NOMO-1 (cell line): ENCODE results near the gene COL4A2.

Source experiments
- DNase-seq, 2 experiments: peaks; one replicate each; lab custom pipeline; 2025; ENCODE audit not compliant: unreplicated experiment in 2 of 2; lab: John Stamatoyannopoulos, UW

Gene COL4A2

GRCh38 chr13:110289174-110289573, 17.9 kb upstream of the COL4A2 start:
- no peak for DNase-seq

GRCh38 chr13:110289661-110290060, 17.4 kb upstream of the COL4A2 start:
- DNase-seq = no peak

- DNase-seq = no peak
Observed at GRCh38 chr13:110290153-110290552, 16.9 kb upstream of the COL4A2 start.

- no peak for DNase-seq
Observed at GRCh38 chr13:110290826-110291225, 16.3 kb upstream of the COL4A2 start.

GRCh38 chr13:110291286-110291685, 15.8 kb upstream of the COL4A2 start:
- no peak for DNase-seq

GRCh38 chr13:110293037-110293436, 14.0 kb upstream of the COL4A2 start:
- DNase-seq = no peak

GRCh38 chr13:110293649-110294048, 13.4 kb upstream of the COL4A2 start:
- no peak for DNase-seq

- no peak for DNase-seq
Observed at GRCh38 chr13:110294146-110294545, 12.9 kb upstream of the COL4A2 start.

GRCh38 chr13:110294622-110295021, 12.5 kb upstream of the COL4A2 start:
- no peak for DNase-seq

GRCh38 chr13:110297011-110297410, 10.1 kb upstream of the COL4A2 start:
- DNase-seq = no peak

- DNase-seq = no peak
Observed at GRCh38 chr13:110297766-110298504, 9.1 kb upstream of the COL4A2 start.

- no peak for DNase-seq
Observed at GRCh38 chr13:110298505-110299282, 8.4 kb upstream of the COL4A2 start.

GRCh38 chr13:110299283-110299840, 7.7 kb upstream of the COL4A2 start:
- no peak for DNase-seq

GRCh38 chr13:110300090-110300815, 6.8 kb upstream of the COL4A2 start:
- no peak for DNase-seq

- DNase-seq = no peak
Observed at GRCh38 chr13:110301083-110301482, 6.0 kb upstream of the COL4A2 start.

GRCh38 chr13:110301606-110302553, 5.2 kb upstream of the COL4A2 start:
- no peak for DNase-seq

GRCh38 chr13:110302997-110303396, 4.1 kb upstream of the COL4A2 start:
- no peak for DNase-seq

- no peak for DNase-seq
Observed at GRCh38 chr13:110303644-110304043, 3.4 kb upstream of the COL4A2 start.

GRCh38 chr13:110304256-110304655, 2.8 kb upstream of the COL4A2 start:
- DNase-seq = no peak

GRCh38 chr13:110305001-110305400, 2.1 kb upstream of the COL4A2 start:
- DNase-seq = no peak
